Liver (tissue), 9 donors: ENCODE measurements around the gene CRADD. TPM values are rescaled to one million over a fixed set of nuclear protein-coding genes. Genes with fewer than 3 reads are reported as not detected.

Source experiments
- DNase-seq: peaks from one replicate; pipeline ENCODE4 v3.0.0-alpha.2; 2017; ENCODE audit warnings: low spot score
- H3K27ac ChIP-seq, 2 donors: one replicate each; pipeline ENCODE4 v1.7.0; 2013; ENCODE audit warnings: inconsistent platforms in 2 of 2, low read length in 2 of 2, control low read depth in 1 of 2, low read depth in 1 of 2, mild to moderate bottlenecking in 1 of 2
- H3K27me3 ChIP-seq, 4 donors: one replicate each; pipeline versions ENCODE4 v1.6.1 to v1.7.0; 2013; ENCODE audit warnings: low read length in 3 of 4, inconsistent platforms in 1 of 4, mild to moderate bottlenecking in 1 of 4, moderate library complexity in 1 of 4; ENCODE audit not compliant: control insufficient read depth in 4 of 4, insufficient read depth in 4 of 4
- H3K36me3 ChIP-seq, 4 donors: one replicate each; pipeline versions ENCODE4 v1.6.1 to v1.7.0; 2013; ENCODE audit warnings: low read length in 3 of 4, mild to moderate bottlenecking in 3 of 4, low read depth in 1 of 4, moderate library complexity in 1 of 4; ENCODE audit not compliant: control insufficient read depth in 4 of 4, insufficient read depth in 3 of 4
- H3K4me1 ChIP-seq, 4 donors: one replicate each; pipeline versions ENCODE4 v1.6.1 to v1.7.0; 2013; ENCODE audit warnings: low read length in 3 of 4, mild to moderate bottlenecking in 3 of 4, moderate library complexity in 1 of 4; ENCODE audit not compliant: control insufficient read depth in 4 of 4, insufficient read depth in 4 of 4
- H3K4me3 ChIP-seq, 3 donors: one replicate each; pipeline versions ENCODE4 v1.6.1 to v1.7.0; 2013; ENCODE audit warnings: low read length in 3 of 3, control low read depth in 1 of 3, low read depth in 1 of 3, mild to moderate bottlenecking in 1 of 3
- H3K9ac ChIP-seq, 2 donors: one replicate each; pipeline ENCODE4 v1.7.0; 2013; ENCODE audit warnings: low read length in 2 of 2, mild to moderate bottlenecking in 2 of 2, moderate library complexity in 2 of 2, control low read depth in 1 of 2, low read depth in 1 of 2
- H3K9me3 ChIP-seq, 4 donors: one replicate each; pipeline versions ENCODE4 v1.6.1 to v1.7.0; 2013; ENCODE audit warnings: low read length in 3 of 4; ENCODE audit not compliant: control insufficient read depth in 4 of 4
- EGR1 ChIP-seq, 2 donors: IDR thresholded peaks; 2 replicates each; pipeline ENCODE4 v1.6.1; 2016 to 2018; ENCODE audit warnings: antibody characterized with exemption in 2 of 2, low read depth in 2 of 2
- FOXA1 ChIP-seq: IDR thresholded peaks from 2 replicates; pipeline ENCODE4 v1.6.1; 2016; ENCODE audit warnings: antibody characterized with exemption
- GABPA ChIP-seq, 2 donors: IDR thresholded peaks in 1 of 2; conservative IDR thresholded peaks in 1 of 2; 2 replicates each; pipeline ENCODE4 v1.6.1; 2016; ENCODE audit warnings: antibody characterized with exemption in 2 of 2, mild to moderate bottlenecking in 1 of 2, moderate library complexity in 1 of 2
- HNF4A ChIP-seq, 2 donors: conservative IDR thresholded peaks; 2 replicates each; pipeline ENCODE4 v1.6.1; 2016; ENCODE audit warnings: antibody characterized with exemption in 2 of 2, mild to moderate bottlenecking in 2 of 2
- JUND ChIP-seq, 2 donors: IDR thresholded peaks; 2 replicates each; pipeline ENCODE4 v1.6.1; 2016; ENCODE audit warnings: antibody characterized with exemption in 2 of 2
- MAX ChIP-seq: IDR thresholded peaks from 2 replicates; pipeline ENCODE4 v1.6.1; 2016; ENCODE audit warnings: antibody characterized with exemption
- NR2F2 ChIP-seq: IDR thresholded peaks from 2 replicates; pipeline ENCODE4 v1.6.1; 2016; ENCODE audit warnings: antibody characterized with exemption
- RAD21 ChIP-seq, 2 donors: IDR thresholded peaks; 2 replicates each; pipeline ENCODE4 v1.6.1; 2016; ENCODE audit warnings: antibody characterized with exemption in 2 of 2, mild to moderate bottlenecking in 2 of 2
- REST ChIP-seq: IDR thresholded peaks from 2 replicates; pipeline ENCODE4 v1.6.1; 2016; ENCODE audit warnings: antibody characterized with exemption, mild to moderate bottlenecking
- SP1 ChIP-seq: IDR thresholded peaks from 2 replicates; pipeline ENCODE4 v1.6.1; 2018; ENCODE audit warnings: antibody characterized with exemption, mild to moderate bottlenecking
- TAF1 ChIP-seq: conservative IDR thresholded peaks from 2 replicates; pipeline ENCODE4 v1.6.1; 2016; ENCODE audit warnings: antibody characterized with exemption, mild to moderate bottlenecking
- YY1 ChIP-seq: IDR thresholded peaks from 2 replicates; pipeline ENCODE4 v1.6.1; 2016; ENCODE audit warnings: antibody characterized with exemption, mild to moderate bottlenecking
- ZBTB33 ChIP-seq: IDR thresholded peaks from 2 replicates; pipeline ENCODE4 v1.6.1; 2016; ENCODE audit warnings: antibody characterized with exemption
- WGBS: extraction: QIAGEN DNeasy Blood & Tissue Kit; methylation state at CpG from one replicate; pipeline ENCODE4 v1.1.7; 2013; 5-methylcytosine and 5-hydroxymethylcytosine counted together
- polyA plus RNA-seq, 2 donors: library from polyadenylated mRNA; stranded (reverse) in 1 of 2; unstranded in 1 of 2; fragments of 200-250 nt in 1 of 2; fragments of >200 nt in 1 of 2; fragmentation: Nextera tagmentation in 1 of 2; extraction: Ambion mirVana in 1 of 2; gene quantifications; one replicate each; pipeline versions ENCODE4 v1.2.1 to v1.2.3, GENCODE V29; 2013 to 2015
- total RNA-seq, 2 donors: library from RNA; depleted of rRNA; stranded (reverse); fragments of >200 nt; gene quantifications; one replicate each; pipeline ENCODE4 v1.2.3, GENCODE V29; 2014
- TF ChIP-seq, protein P1 (sequence below): IDR thresholded peaks from 2 replicates; pipeline ENCODE4 v1.6.1; 2016; ENCODE audit warnings: antibody characterized with exemption
- TF ChIP-seq, protein P2 (sequence below): fragments of 150-350 bp; IDR thresholded peaks from 2 replicates; pipeline ENCODE4 v1.5.1; 2017; ENCODE audit warnings: improper control_type of control experiment, low read depth, low read length; ENCODE audit not compliant: missing input control
- donor health status: healthy.
- donor health status: healthy.
- donor health status: healthy.
- donor health status: healthy.
- donor health status: healthy.

Gene CRADD
- total and polyA plus RNA-seq, 4 donors = 19.4 to 48.9 (median 29.6) TPM

- Histone ChIP-seq H3K27me3 (no peaks in the 10 kb centered on the region), H3K4me3 (no peak overlapping the region), H3K9ac (no peak overlapping the region), H3K36me3 (no peaks in the 10 kb centered on the region), H3K27ac (no peak overlapping the region), H3K4me1 (no peaks in the 10 kb centered on the region), H3K9me3 (peaks cover 0 to 7% (median under 1%) of the 10 kb centered on the region in 4 donors)
- TF ChIP-seq TAF1 (no peak), EGR1 (IDR thresholded peaks at IDR 0.05; ENCODE audit: low read depth in 2 of 2) (no peak), HNF4A (conservative IDR thresholded peaks at IDR 0.05) (no peak), SP1 (no peak), NR2F2 (no peak), JUND (IDR thresholded peaks at IDR 0.05) (no peak), REST (no peak), RAD21 (IDR thresholded peaks at IDR 0.05) (no peak)
- TF ChIP-seq, protein P1, sequence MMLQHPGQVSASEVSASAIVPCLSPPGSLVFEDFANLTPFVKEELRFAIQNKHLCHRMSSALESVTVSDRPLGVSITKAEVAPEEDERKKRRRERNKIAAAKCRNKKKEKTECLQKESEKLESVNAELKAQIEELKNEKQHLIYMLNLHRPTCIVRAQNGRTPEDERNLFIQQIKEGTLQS = no peak
- 91% methylated on average over 3 of the region's 3 CpGs for WGBS
- no peak for DNase-seq
These were observed 244.3 kb downstream of the CRADD start for GRCh38 chr12:93921521-93921920.

DNA sequence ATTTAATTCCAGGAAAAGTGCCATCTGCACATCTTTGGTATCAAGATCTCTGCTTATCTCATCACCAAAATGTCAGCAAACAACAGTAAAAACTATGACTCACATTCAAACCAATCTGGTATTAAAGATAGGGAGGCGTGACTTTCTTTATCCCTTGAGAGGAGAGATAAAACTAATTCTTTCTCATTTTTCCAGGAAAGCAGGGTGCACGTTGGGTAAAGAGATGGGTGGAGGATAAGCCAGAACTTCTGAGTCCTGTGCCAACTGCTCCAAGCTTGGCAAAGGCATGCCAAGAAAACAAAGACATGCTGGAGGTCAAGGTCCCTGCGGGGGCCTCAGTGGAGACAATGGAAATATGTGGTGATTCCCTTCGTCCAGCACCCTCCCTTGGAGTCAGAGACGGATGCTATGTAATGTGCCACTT is 245.4 kb downstream of the CRADD start:
- H3K9me3 ChIP-seq = peaks cover 0 to 7% (median under 1%) of the 10 kb centered on the region in 4 donors
- no peaks in the 10 kb centered on the region for H3K27me3 ChIP-seq
- no peak overlapping the region for H3K27ac ChIP-seq
- H3K36me3 ChIP-seq = no peaks in the 10 kb centered on the region
- no peak overlapping the region for H3K9ac ChIP-seq
- no peak overlapping the region for H3K4me3 ChIP-seq
- no peaks in the 10 kb centered on the region for H3K4me1 ChIP-seq
- DNase-seq = no peak
- TF ChIP-seq JUND (IDR thresholded peaks at IDR 0.05) (no peak), SP1 (no peak), ZBTB33 (no peak), MAX (no peak), GABPA (IDR thresholded peaks at IDR 0.05 in 1 of 2, conservative IDR thresholded peaks at IDR 0.05 in 1 of 2) (no peak)
- WGBS = 85% methylated on average over 5 of the region's 5 CpGs

DNA sequence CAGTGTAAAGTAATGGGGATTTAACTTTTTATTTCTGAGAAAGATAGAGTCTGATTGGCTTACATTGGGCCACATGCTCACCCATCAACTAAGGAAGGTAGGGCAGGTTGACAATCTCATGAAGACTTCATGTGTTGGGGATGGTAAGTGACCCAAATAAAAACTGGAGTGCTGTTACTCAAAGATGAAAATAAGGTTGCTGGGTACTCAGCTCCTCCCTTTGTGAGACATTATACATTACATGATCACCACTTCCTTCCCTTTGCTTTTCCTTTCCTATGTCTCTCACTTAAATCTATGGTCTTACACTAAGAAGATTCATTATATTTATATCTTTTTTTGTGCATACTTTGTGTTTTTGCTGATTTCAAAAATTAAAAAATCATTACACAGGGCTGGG is 247.2 kb downstream of the CRADD start:
- Histone ChIP-seq H3K27me3 (no peaks in the 10 kb centered on the region), H3K9ac (no peak overlapping the region), H3K27ac (no peak overlapping the region), H3K4me3 (no peak overlapping the region), H3K4me1 (no peaks in the 10 kb centered on the region), H3K9me3 (peaks cover 0 to 7% (median under 1%) of the 10 kb centered on the region in 4 donors), H3K36me3 (no peaks in the 10 kb centered on the region)
- TF ChIP-seq NR2F2 = no peak
- no peak for TF ChIP-seq JUND (IDR thresholded peaks at IDR 0.05)
- no peak for TF ChIP-seq EGR1 (IDR thresholded peaks at IDR 0.05; ENCODE audit: low read depth in 2 of 2)
- TF ChIP-seq, protein P2, sequence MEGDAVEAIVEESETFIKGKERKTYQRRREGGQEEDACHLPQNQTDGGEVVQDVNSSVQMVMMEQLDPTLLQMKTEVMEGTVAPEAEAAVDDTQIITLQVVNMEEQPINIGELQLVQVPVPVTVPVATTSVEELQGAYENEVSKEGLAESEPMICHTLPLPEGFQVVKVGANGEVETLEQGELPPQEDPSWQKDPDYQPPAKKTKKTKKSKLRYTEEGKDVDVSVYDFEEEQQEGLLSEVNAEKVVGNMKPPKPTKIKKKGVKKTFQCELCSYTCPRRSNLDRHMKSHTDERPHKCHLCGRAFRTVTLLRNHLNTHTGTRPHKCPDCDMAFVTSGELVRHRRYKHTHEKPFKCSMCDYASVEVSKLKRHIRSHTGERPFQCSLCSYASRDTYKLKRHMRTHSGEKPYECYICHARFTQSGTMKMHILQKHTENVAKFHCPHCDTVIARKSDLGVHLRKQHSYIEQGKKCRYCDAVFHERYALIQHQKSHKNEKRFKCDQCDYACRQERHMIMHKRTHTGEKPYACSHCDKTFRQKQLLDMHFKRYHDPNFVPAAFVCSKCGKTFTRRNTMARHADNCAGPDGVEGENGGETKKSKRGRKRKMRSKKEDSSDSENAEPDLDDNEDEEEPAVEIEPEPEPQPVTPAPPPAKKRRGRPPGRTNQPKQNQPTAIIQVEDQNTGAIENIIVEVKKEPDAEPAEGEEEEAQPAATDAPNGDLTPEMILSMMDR = no peak
- TF ChIP-seq FOXA1 = no peak
- no peak for TF ChIP-seq YY1
- no peak for DNase-seq
